Measurements from ENCODE around the gene GID4.

DNA sequence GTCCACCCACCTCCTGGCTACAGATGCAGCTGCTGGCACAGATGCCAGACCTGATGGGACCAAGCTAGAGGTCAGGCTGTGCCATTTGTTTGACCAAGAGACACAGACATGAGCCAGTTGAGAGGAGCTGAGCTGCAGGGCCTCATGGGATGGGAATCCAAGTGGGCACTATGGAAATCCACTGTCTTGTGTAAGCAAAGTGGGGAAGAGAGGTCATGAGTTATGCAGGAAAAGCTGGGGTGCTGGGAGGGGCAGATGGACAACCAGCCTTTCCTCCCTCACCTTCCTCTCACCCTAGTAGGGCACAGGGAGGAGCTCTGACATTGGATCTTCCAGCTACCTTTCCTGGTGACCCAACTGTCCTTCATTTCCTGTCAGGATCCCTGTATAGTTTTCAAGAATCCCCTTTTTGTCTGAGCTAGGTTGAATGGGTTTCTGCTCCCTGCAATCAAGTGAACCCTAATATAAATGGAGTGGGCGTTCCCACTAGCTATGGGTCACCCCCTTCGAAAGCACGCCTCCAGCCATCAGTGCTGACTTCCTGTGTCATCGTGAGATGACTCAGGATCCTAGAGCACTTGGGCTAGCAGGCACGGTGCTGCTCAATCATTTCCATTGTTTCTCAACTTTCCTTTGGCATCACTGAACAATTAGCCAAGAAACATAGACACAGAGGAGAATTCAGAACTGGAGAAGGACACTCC is 13.8 kb upstream of the GID4 start:
- TF ChIP-seq, protein P1, sequence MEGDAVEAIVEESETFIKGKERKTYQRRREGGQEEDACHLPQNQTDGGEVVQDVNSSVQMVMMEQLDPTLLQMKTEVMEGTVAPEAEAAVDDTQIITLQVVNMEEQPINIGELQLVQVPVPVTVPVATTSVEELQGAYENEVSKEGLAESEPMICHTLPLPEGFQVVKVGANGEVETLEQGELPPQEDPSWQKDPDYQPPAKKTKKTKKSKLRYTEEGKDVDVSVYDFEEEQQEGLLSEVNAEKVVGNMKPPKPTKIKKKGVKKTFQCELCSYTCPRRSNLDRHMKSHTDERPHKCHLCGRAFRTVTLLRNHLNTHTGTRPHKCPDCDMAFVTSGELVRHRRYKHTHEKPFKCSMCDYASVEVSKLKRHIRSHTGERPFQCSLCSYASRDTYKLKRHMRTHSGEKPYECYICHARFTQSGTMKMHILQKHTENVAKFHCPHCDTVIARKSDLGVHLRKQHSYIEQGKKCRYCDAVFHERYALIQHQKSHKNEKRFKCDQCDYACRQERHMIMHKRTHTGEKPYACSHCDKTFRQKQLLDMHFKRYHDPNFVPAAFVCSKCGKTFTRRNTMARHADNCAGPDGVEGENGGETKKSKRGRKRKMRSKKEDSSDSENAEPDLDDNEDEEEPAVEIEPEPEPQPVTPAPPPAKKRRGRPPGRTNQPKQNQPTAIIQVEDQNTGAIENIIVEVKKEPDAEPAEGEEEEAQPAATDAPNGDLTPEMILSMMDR (IDR thresholded peaks at IDR 0.05), result no peak
- TF ChIP-seq POLR2AphosphoS5 (IDR thresholded peaks at IDR 0.05), result no peak
